GM11168 (cell line): ENCODE measurements around the gene FRAS1.

Experiments
- in situ Hi-C: fragments of 300-500 bp; cut with MboI; formaldehyde crosslinking; loops from one replicate; pipeline ENCODE4 v1.12.0; 2022; ENCODE audit warnings: low sequenced_read_pairs; ENCODE audit not compliant: unreplicated experiment

The FRAS1 gene

DNA sequence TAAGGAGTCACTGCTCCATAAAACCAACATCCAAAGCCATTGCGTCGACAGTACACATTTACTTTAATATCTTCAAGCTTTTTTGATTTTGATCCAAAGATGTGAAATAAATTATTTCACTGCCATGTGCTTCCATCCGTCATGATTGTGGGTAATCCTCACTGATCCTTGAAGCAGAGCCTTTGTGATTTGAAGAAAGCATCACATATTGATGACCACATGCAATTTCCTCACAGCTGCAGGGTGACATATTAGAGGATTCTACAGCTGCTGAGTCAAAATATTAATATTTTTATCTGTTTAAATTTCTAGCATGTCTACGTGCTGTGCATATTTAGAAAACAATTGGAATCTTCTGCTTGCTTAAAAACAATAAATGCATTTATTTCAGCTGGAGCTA lies 297.7 kb downstream of the FRAS1 start:
- in situ Hi-C loops: no loop called here

DNA sequence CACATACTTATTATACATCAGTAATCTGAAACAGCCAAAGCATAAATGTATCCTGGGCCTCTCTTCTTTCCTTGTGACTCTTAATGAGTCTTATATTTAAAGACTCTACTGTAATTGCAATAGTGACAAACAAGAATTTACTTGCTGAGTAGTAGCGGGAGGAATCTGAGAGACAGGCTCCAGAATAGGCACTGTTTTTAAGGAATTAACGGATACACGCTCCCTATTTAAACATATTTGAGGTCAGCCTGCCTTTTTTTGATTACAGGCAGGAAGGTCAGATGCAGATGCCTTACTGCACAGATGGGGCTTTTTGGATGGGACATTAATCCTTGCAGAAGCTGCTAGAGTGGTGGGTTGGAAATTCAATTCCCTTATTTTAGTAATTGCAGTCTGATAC lies 298.2 kb downstream of the FRAS1 start:
- in situ Hi-C loops: no loop called here

DNA sequence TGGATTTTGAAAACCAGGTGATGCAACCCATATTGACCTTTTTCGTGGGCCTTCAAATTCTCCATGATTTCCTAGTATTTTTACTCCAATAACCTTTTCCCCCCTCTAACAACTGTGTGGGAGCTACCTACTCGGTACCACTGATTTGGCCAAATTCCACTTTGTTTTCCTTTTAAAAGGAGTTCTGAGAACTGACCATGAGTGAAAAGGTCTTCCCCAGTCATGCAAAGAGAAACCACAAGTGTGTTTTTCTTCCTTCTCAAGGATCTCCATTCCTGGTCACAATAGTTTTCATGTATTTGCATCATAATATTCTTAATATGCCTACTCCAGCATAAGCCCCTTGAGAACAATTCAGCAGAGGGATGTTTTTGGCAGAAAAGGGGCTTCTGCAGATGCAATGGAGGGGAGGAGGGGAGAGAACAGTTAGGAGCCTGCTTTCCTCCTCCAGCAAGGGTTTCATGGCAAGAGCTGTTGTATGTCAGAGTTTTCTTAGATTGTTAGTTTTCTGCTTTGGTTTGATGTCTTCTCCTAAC lies 299.2 kb downstream of the FRAS1 start:
- in situ Hi-C loops: no loop called here

DNA sequence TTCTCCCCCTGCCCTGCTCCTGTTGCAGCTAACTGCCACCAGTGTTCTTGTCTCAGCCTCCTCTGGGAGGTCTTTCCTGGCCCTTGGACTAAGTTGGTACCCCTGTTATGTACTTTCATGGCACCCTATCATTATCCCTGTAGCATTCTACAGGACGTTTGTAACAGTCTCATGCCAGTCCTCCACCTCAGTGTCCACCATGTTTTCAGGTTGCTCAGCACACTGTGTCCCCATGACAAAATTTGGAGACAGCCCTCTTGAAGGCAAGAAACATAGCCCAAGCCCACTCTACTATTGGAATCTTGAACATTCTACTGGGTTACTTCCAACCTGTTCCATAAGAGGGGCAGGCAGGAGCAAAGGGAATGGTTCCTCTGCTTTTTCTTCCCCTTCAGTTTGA lies 300.0 kb downstream of the FRAS1 start:
- in situ Hi-C loops: no loop called here

DNA sequence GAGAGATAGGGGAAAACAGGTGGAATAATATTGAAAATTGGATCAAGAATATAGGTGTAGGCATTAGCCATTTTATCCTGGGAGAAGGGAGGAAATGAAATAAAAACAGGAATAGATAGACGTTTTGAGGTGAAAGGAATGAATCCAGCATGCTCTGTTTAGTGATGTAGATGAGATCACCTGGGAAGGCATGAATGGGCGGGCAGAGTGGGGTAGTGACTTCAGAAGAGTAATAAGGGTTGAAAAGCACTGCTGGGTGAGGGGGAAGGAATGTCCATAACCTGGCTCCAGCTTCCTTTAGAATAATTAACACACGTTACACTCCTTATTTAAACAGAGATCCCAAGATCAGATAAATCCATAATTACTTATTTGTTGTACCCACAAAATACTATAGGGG lies 303.3 kb downstream of the FRAS1 start:
- in situ Hi-C loops: no loop called here

DNA sequence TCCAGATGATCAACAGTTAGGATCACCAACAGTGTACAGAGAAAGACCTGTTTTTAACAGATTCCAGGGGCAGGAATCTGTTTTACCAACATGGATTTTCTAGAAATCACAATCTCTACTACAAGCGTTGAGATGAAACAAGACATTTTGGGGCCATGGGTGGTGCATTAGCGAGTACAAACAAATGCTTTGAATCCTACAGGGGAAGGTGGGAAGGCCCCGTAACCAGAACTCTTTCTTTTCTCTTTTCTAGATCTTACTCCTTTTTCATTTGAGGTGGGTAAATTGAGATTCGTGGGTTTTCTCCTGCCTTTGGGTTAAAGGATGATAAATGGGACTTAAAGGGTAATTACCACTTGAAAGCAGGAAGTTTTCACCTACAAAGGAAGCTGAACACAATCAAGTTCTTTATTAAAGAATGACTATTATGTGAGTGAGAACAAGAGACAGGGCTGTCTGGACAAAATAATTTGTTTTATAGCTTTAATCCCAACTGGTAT lies 304.5 kb downstream of the FRAS1 start:
- in situ Hi-C loops: no loop called here

DNA sequence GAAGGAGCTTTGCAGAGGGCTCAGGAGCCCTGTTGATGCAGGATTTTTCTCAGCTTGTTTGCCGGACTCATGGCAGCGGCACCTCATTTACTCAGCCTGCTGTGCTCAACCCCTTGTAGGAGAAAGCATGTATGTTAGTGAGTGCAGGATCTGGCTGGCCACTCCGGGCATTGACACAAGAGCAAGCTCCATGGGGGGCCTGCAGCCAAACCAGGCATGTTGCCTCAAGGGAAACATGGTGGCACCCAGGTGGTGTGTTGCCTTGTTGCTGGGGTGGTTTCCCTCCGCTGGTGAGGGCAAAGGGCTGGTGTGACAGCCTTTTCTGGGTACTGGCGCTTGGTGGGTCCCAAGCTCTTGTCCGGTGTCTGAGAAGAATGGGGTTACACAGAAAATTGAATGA lies 305.2 kb downstream of the FRAS1 start:
- in situ Hi-C loops: no loop called here

DNA sequence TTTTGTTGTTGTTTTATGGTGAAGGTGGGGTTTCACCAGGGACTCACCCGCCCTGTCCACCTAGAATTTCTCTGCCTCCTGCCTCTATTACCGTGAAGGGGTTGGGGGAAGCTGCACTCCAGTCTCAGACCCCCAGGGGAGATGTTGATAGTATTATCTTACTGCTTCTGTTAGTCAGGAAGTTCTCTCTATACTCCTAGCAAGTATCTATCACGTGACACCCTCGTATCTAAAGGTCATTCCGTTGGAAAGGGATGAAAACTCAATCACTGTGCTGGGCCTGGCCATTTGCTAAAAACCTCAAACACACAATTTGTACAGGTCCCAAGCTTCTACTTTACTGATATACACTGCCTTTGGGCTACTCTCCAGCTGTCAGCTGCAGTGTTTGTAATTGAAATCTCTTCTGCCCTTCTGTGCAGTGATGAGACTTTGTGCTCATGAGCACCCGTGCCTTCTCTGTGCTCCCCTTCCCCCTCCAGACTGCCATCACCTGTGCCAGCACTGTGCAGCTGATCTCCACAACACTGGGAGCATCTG lies 306.0 kb downstream of the FRAS1 start:
- in situ Hi-C loops: no loop called here

DNA sequence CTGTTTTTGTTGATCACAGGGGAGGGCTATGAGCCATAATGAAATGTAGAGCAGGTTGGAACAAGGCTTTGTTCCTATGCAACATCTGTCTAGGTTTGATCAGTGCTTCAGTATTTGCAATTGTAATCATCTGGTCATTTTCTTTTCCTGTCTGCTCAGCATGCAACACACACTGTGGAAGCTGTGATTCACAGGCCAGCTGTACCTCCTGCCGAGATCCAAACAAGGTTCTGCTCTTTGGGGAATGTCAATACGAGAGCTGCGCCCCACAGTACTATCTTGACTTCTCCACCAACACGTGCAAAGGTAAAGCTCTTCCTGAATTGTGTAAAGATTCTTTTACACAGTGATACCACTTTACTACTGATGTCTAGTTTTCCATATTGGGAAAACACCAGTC lies 312.6 kb downstream of the FRAS1 start:
- in situ Hi-C loops: no loop called here

DNA sequence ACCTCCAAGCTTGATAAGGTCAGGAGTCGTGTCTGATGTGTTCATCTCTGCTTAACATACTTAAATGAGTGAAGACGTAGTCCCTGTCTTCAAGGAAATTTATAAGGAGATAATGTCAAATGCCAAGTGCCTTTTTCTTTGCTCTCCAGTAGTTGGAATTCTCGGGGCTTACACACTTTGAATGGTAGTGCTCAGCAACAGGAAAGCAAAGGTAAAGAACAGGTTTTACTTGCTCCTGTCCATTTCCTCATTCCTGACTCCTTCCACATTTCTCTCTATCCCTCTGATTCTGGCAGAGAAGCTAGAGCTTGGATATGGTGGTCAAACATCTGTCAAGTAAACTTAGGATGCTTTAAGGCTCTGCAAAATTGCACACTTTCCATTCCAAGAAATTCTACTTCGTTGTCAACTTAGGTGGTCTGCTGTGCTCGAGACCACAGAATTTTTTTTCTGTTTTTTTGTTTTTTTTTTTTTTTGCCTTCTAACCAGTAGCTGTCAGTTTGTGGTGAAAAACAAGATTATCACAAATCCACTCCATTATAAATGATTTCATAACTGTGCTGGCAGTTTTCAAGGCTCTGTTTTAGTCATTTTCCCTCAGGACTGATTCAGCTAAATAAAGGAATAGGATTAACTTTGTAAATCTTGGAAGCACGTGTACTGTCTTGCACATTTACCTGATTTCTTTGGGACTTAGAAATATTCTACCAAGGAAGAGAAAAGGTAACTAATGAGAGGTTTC lies 313.7 kb downstream of the FRAS1 start:
- in situ Hi-C loops: no loop called here

DNA sequence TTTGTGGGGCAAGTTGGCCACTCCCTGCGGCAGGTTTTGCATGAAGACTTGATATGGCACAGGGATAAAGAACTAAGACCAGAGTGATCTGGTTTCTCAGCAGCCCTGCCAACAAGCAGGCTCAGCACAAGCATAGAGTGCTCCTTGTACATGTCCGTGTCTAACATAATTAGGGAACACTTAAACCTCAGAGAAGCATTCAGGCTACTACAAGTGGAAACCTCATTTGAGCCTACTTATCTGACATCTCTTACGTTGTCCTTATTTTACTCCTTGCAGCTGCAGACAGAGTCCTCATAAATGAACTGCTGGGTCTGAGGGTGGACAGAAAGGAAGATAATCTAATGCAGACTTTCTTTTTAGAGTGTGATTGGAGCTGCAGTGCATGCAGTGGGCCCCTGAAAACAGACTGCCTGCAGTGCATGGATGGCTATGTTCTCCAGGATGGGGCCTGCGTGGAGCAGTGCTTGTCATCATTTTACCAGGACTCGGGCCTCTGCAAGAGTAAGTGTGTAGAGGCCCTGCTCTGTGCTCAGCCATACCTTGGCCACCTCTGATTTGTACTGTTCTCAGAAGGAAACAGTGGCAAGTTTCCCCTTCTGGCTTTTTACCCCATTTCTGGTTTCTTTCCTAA lies 315.3 kb downstream of the FRAS1 start:
- in situ Hi-C loops: no loop called here

DNA sequence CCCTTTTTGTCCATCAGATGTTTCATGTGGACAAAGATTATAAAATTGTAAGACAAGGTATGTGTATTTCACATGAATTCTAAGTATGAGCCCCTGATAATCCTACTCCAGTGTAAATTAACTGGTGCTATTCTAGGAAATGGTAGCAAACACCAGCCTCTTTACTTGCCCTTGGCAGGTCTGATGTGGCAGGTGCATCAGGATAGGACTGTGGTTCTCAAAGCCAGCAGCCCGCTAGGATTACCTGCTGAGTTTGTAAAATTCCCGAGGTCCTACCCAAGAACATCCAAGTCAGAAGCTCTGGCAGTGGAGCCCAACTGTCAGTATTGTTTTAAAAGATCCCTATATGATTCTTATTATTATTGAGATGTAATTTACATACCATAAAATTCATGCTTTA lies 320.4 kb downstream of the FRAS1 start:
- in situ Hi-C loops: no loop called here

DNA sequence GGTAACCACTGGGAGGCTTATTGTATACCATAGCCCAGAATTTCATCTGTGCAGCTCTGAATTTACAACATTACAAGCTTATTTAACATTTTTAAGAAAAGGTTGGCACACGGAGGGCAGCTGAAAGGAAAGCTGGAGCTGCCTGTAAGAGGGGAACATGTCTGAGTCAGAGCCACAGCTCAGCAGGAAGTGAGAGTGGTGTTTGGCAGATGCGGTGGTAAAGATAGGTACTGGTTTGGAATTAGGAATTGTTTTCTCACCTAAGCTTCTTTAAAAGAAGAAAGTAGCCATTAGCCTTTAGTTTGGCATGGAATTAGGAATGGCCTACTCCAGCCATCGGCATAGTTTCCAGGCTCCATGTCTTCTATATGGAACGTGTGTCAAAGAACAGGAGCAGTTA lies 321.9 kb downstream of the FRAS1 start:
- in situ Hi-C loops: no loop called here

DNA sequence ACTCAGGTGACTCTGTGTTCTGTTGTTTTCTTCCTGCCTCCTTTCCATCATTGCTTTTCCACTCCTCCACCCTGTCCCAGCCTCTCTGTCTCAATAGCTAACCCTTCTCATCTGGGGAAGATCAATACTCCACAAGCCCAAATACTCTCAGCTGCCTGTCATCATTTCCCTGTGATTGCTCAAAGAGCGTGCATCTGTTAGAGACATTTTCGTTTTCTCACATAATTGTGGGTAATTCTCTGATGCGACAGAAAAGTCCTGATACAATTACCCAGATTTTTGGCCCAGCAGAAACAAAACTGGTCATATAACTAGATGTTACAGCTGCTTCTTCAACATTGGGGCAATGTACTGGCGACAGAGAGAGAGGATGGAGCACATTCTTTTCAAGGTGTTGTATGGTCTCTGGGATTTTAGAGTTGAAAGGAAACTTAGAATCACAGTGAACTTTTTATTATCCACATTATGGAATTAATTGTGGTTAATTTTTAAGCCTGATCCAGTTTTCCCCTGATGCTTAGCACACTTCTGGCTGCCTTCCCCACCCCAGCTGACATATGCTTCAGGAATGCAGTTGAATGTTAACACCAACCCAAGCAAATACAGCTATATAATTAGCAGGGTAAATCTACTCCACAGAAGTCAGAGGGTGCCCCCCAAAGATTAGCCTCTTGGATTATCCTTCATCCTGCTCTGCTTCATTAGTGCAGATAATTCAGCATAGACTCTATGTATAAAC lies 323.0 kb downstream of the FRAS1 start:
- in situ Hi-C loops: no loop called here

DNA sequence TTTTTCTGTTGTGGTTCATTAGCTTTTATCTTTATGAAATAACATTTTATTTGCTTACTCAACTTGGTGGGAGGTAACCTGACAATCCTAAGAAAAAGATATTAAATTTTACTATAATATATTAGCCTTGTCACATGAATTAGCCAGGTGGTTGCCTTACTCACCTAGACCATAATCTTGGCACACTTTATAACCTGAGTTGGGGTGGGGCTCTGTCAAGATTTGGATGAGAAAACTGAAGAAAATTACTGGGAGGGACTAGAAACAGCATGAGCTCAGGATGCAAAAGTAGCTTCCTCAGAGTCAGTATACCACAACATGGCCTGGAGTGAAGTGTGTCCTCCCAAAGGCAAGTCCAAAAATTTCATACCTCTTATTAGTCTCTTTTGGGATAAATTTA lies 329.6 kb downstream of the FRAS1 start:
- in situ Hi-C loops: no loop called here

DNA sequence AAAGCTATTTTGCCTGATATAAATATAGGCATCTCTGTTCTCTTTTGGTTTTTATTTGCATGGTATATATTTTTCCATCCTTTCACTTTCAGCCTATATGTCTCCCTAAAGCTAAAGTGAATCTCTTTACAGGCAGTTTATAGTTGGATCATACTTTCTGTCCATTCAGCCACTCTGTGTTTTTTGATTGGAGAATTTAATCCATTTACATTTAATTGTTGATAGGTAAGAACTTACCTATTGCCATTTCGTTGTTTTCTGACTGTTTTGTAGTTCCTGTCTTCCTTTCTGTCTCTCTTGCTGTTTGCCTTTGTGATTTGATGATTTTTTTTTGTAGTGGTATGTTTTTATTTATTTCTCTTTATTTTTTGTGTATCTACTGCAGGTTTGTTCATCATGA lies 338.5 kb downstream of the FRAS1 start:
- in situ Hi-C loops: no loop called here

DNA sequence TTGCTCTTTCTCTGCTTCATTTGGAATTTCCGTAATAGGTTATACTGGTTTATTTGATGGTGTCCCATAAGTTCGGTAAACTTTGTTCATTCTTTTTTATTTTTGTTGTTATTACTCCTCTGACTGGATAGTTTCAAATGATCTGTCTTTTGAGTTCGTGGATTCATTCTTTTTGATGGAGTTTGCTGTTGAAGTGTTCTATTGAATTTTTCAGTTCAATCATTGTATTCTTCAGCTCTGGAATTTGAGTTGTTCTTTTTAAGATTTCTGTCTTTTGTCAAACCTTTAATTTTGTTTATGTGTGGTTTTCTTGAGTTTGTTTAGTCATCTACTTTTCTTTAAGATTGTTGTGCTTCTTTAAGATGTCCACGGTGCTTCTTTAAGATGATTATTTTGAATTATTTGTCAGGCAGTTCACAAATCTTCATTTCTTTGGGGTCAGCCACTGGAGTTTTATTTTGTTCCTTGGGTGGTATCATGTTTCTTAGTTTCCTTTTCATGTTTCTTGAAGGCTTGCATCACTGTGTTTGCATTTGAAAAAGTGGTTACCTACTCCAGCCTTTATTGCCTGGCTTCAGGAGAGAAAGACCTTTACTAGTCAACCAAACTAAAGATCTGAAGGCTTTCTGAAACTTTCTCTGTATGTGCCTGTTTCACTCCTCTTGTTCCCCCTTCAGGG lies 339.6 kb downstream of the FRAS1 start:
- in situ Hi-C loops: no loop called here

DNA sequence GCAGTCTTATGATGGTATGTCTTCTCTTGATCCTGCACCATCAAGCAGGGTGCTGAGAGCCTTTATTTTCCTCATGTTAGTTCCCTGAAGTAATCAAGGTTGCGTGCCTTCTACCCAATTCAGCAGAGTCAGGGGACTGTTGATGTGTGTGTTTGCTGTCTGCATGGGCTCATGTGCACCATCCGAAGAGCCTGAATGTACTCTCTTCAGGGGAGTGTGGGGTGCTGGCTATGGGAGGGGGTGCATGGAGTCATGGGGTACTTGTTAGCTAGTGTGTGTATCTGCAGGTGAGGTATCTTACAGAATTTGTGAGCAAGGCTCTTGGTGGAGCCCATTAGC lies 340.1 kb downstream of the FRAS1 start:
- in situ Hi-C loops: no loop called here

DNA sequence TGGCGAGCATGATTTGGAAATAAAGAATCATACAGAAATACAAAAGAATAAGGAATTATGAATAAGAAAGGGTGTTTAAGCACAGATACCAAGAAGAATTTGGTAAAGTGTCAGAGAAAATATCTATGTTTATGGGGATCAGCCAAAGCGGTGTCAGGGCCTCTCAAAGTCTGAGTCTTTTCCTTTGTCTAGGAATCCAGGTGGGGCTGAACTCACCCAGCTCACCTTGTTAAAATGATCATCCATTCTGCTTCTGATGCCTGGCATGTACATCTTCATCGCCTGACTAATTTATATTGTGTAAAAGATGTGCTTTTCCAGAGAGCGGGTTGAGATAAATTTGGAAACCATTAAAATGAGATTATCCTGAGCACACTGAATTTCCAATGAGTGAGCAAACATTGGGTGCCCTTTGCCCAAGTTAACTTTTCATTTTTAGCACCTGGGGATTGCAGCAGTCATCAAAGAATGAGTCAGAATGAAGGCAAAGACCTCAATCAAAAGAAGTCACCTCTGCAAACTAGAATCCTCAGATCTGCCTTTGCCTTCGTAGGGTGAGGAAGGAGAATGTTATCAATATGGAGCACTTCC lies 352.6 kb downstream of the FRAS1 start:
- in situ Hi-C loops: no loop called here

DNA sequence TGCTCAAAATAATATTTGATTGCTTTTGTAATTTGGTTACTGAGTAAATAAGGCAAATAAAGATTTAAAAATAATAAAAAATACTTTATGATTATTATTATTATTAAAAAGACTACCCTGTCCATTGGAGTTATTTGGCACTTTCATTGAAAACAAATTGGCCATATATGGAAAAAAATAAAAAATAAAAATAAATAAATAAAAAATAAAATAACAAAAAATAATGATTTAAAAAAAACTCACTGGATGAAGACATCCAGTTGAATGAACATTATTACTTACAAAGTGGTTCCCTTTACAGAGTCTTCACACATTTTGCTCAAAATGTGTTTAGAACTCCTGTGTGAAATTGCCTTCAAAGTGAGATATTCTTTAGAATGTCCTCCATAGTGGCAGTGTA lies 353.1 kb downstream of the FRAS1 start:
- in situ Hi-C loops: no loop called here
